Measurements from ENCODE around the gene CDC73.

GRCh38 chr1:193201021-193201420, 79.2 kb downstream of the CDC73 start:
- no peak for TF ChIP-seq POLR2A (IDR thresholded peaks at IDR 0.05)
- TF ChIP-seq CTCF (IDR thresholded peaks at IDR 0.05) = no peak
